ENCODE measurements around the gene ZNF81. TPM values are rescaled to one million over a fixed set of nuclear protein-coding genes. Genes with fewer than 3 reads are reported as not detected.

Gene ZNF81
- total RNA-seq, 4 donors from 2014 or later, result 4.7 to 7.3 (median 6.4) TPM

GRCh38 chrX:47902161-47902560, 65.5 kb downstream of the ZNF81 start:
- TF ChIP-seq CTCF (IDR thresholded peaks at IDR 0.05; ENCODE audit: low read depth), result no peak

DNA sequence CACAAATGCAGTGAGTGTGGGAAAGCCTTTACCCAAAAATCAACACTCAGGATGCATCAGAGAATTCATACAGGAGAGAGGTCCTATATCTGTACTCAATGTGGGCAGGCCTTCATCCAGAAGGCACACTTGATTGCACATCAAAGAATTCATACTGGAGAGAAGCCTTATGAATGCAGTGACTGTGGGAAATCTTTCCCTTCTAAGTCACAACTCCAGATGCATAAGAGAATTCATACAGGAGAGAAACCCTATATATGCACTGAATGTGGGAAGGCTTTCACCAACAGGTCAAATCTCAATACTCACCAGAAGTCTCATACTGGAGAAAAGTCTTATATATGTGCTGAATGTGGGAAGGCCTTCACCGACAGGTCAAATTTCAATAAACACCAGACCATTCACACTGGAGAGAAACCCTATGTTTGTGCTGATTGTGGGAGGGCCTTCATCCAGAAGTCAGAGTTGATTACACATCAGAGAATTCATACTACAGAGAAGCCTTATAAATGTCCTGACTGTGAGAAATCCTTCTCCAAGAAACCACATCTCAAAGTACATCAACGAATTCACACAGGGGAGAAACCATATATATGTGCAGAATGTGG, 79.3 kb downstream of the ZNF81 start:
- no peak for TF ChIP-seq CTCF (IDR thresholded peaks at IDR 0.05; ENCODE audit: low read depth)

DNA sequence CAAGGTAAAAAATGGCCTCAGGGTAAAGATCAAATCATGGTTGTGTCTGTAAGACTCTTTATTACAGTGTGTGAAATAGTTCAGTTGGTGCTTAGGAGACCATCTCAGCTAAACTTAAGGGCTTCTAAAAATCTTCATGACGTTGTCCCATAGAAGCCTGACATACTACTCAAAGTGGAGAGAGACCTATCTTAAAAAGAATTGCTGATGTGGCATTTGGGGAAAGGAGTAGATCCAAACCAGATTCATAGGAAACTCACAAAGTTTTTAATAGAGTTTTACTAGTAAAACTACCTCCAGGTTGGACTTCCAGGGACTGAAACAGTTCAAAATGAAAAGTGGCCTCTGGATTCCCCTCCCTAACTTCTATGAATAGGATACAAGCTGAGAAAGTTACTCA, 81.6 kb downstream of the ZNF81 start:
- no peak for TF ChIP-seq CTCF (IDR thresholded peaks at IDR 0.05; ENCODE audit: low read depth)

DNA sequence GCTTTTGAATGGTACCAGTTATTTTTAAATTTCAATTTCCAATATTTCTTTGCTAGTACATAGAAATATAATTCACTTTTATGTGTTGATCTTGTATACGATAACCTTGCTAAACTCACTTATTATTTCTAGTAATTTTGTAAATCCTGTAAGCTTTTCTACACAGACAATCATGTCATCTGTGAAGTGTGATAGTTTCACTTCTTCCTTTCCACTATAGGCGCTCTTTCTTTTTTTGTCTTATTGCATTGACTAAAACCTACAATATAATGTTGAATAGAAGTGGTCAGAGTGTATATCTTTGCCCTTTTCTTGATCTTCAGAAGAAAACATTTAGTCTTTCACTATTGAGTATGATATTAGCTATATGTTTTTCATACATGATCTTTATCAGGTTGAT, 90.5 kb downstream of the ZNF81 start:
- TF ChIP-seq CTCF (IDR thresholded peaks at IDR 0.05; ENCODE audit: low read depth), result no peak

GRCh38 chrX:47933946-47934345, 97.2 kb downstream of the ZNF81 start:
- no peak for TF ChIP-seq CTCF (IDR thresholded peaks at IDR 0.05; ENCODE audit: low read depth)

GRCh38 chrX:47936224-47936939, 99.7 kb downstream of the ZNF81 start:
- no peak for TF ChIP-seq CTCF (IDR thresholded peaks at IDR 0.05; ENCODE audit: low read depth)

DNA sequence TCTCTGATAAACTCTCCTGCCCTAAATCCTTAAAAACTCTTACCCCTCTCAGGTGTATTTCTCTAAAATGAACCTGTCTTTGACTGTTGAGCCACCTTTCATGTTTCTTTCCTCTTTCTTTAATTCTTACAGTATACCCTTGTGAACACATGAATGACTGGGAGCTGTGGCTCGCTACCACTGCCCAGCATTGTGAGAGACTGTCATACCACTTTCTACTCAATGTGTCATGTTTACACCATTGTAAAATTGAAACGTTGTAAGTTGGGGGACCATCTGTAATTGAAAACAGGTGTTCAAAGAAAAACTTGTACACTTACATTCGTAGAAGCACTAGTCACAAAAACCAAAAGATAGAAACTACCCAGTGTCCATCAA, 100.2 kb downstream of the ZNF81 start:
- TF ChIP-seq CTCF (IDR thresholded peaks at IDR 0.05; ENCODE audit: low read depth), result no peak
